Pancreas (tissue), 10 donors: ENCODE results near the gene MPEG1. TPM values are rescaled to one million over a fixed set of nuclear protein-coding genes. Genes with fewer than 3 reads are reported as not detected.

Experiments
- ATAC-seq, 4 donors: fragments of 200-7000 bp; cut with Tn5 transposase; one replicate each; pipeline versions ENCODE4 v1.8.0 to v1.9.1; 2020; ENCODE audit warnings: mild to moderate bottlenecking in 4 of 4, moderate library complexity in 4 of 4
- DNase-seq, 6 donors: peaks; one replicate each; pipeline ENCODE4 v3.0.0-alpha.2; 2020
- FAIRE-seq: peaks from 2 replicates; lab custom pipeline; 2012; peaks lifted over from hg19 to GRCh38; lab: Jason Lieb, UNC
- H3K27ac ChIP-seq, 4 donors: fragments of 200-600 bp; sonication (generic); 1 replicate in 3 of 4; 2 replicates in 1 of 4; pipeline versions ENCODE4 v1.5.0 to v1.8.0; 2020
- H3K27me3 ChIP-seq, 4 donors: fragments of 200-600 bp; one replicate each; pipeline ENCODE4 v1.8.0; 2021
- H3K36me3 ChIP-seq, 3 donors: fragments of 200-600 bp; sonication (generic) in 1 of 3; one replicate each; pipeline versions ENCODE4 v1.5.0 to v1.8.0; 2020 to 2021
- H3K4me1 ChIP-seq, 3 donors: fragments of 200-600 bp; one replicate each; pipeline ENCODE4 v1.8.0; 2021
- H3K4me3 ChIP-seq, 4 donors: fragments of 200-600 bp; sonication (generic) in 2 of 4; one replicate each; pipeline versions ENCODE4 v1.5.0 to v1.8.0; 2020 to 2021
- H3K9me3 ChIP-seq, 4 donors: fragments of 200-600 bp; one replicate each; pipeline ENCODE4 v1.8.0; 2021
- CTCF ChIP-seq, 4 donors: fragments of 200-600 bp; sonication (generic) in 3 of 4; IDR thresholded peaks; one replicate each; pipeline versions ENCODE4 v1.5.0 to v1.8.0; 2021; ENCODE audit warnings: antibody characterized with exemption in 4 of 4
- WGBS, 2 donors: extraction: QIAGEN DNeasy Blood & Tissue Kit; methylation state at CpG; one replicate each; pipeline ENCODE4 v1.1.7; 2013; 5-methylcytosine and 5-hydroxymethylcytosine counted together
- intact Hi-C, 3 donors: fragments of 100-400 bp; cut with DNase I; formaldehyde crosslinking; loops; one replicate each; pipeline versions ENCODE4 v1.11.1 to v1.14.2; 2022
- polyA plus RNA-seq, 2 donors: library from polyadenylated mRNA; stranded (reverse); fragments of 200-250 nt; gene quantifications; one replicate each; pipeline ENCODE4 v1.2.3, GENCODE V29; 2013
- total RNA-seq, 6 donors: library from RNA; stranded (reverse); fragmentation: NEBNext Ultra II Directional in 4 of 6; extraction: Animal tissue kit (Norgen Biotek cat#: 25700) in 4 of 6; gene quantifications; one replicate each; pipeline versions ENCODE4 v1.2.1 to v1.2.4, GENCODE V29; 2021 to 2023
- donor health status: healthy with polysubstance abuse.
- donor health status: DM: no; HTN: no; CAD: no; lungs with moderate emphysema.
- donor health status: DM: no; HTN: no; CAD: no.
- donor health status: control.
- donor health status: control.
- donor health status: Bipolar disorder and iron deficiency.
- donor health status: DM: yes; HTN: yes; CAD: no.
- donor health status: DM: no; HTN: no; CAD: no.
- donor health status: DM: no; HTN: no; CAD: no.
- donor health status: DM: yes; HTN: yes; CAD: no.

The MPEG1 gene
- total and polyA plus RNA-seq, 8 donors: 0.51 to 7.1 (median 1.2) TPM

GRCh38 chr11:59206635-59207034, 6.1 kb downstream of the MPEG1 start:
- no peak overlapping the region for H3K4me3 ChIP-seq
- WGBS, 2 donors: 49 to 53% methylated on average over 4 of the region's 4 CpGs
- peaks cover 0 to 10% (median 2%) of the 10 kb centered on the region in 3 donors for H3K36me3 ChIP-seq
- ATAC-seq (peak; percentile 53 to 83 (median 70)), DNase-seq (peak in 3 of 6 donors; percentile 22 to 51 (median 45)), FAIRE-seq (no peak)
- H3K4me1 ChIP-seq: peaks cover 0 to 5% (median 0%) of the 10 kb centered on the region in 3 donors
- intact Hi-C loops: loop anchor here in 1 of 3 donors (5.0 kb wide), 1 partner anchor 34 kb away; the partner anchor contains the start of gene DTX4
- no peaks in the 10 kb centered on the region for H3K27me3 ChIP-seq
- no peaks in the 10 kb centered on the region for H3K9me3 ChIP-seq
- no peak overlapping the region for H3K27ac ChIP-seq
- TF ChIP-seq CTCF (IDR thresholded peaks at IDR 0.05): peak; percentile 3 to 43 (median 32)

- Histone ChIP-seq H3K27me3 (no peaks in the 10 kb centered on the region), H3K9me3 (no peaks in the 10 kb centered on the region), H3K4me3 (no peak overlapping the region), H3K36me3 (peaks cover 0 to 10% (median 2%) of the 10 kb centered on the region in 3 donors), H3K27ac (no peak overlapping the region), H3K4me1 (peaks cover 0 to 5% (median 0%) of the 10 kb centered on the region in 3 donors)
- intact Hi-C loops: loop anchor here in 1 of 3 donors (5.0 kb wide), 1 partner anchor 33 kb away; the partner anchor contains the start of gene DTX4
- TF ChIP-seq CTCF (IDR thresholded peaks at IDR 0.05): no peak
- 78 to 85% methylated on average over 7 of the region's 7 CpGs for WGBS, 2 donors
- DNase-seq (no peak), ATAC-seq (no peak), FAIRE-seq (no peak)
Observed at GRCh38 chr11:59205648-59206047, 7.1 kb downstream of the MPEG1 start.

- DNase-seq (no peak), ATAC-seq (no peak), FAIRE-seq (no peak)
- H3K9me3 ChIP-seq: no peaks in the 10 kb centered on the region
- no peak overlapping the region for H3K4me3 ChIP-seq
- H3K27ac ChIP-seq: no peak overlapping the region
- intact Hi-C loops: loop anchor here in 1 of 3 donors (5.0 kb wide), 1 partner anchor 32 kb away; the partner anchor contains the start of gene DTX4
- TF ChIP-seq CTCF (IDR thresholded peaks at IDR 0.05): no peak
- peaks cover 0 to 5% (median 0%) of the 10 kb centered on the region in 3 donors for H3K4me1 ChIP-seq
- peaks cover 0 to 14% (median 2%) of the 10 kb centered on the region in 3 donors for H3K36me3 ChIP-seq
- H3K27me3 ChIP-seq: no peaks in the 10 kb centered on the region
- 90 to 93% methylated on average over 3 of the region's 3 CpGs for WGBS, 2 donors
Observed at GRCh38 chr11:59204746-59205145, 8.0 kb downstream of the MPEG1 start.

- intact Hi-C loops: no loop called here
Observed at GRCh38 chr11:59201353-59201752, 11.4 kb downstream of the MPEG1 start.

More at GRCh38 chr11:59201353-59201752, 11.4 kb downstream of the MPEG1 start:
- TF ChIP-seq CTCF (IDR thresholded peaks at IDR 0.05): no peak
- Histone ChIP-seq H3K36me3 (peaks cover 0 to 18% (median 2%) of the 10 kb centered on the region in 3 donors), H3K27me3 (no peaks in the 10 kb centered on the region), H3K27ac (no peak overlapping the region), H3K4me1 (no peaks in the 10 kb centered on the region), H3K4me3 (no peak overlapping the region), H3K9me3 (no peaks in the 10 kb centered on the region)
- 83 to 85% methylated on average over 3 of the region's 3 CpGs for WGBS, 2 donors
- peak in 1 of 4 donors; percentile 39 for ATAC-seq
- FAIRE-seq: no peak
- no peak for DNase-seq
